ENCODE results near the gene CD83.

DNA sequence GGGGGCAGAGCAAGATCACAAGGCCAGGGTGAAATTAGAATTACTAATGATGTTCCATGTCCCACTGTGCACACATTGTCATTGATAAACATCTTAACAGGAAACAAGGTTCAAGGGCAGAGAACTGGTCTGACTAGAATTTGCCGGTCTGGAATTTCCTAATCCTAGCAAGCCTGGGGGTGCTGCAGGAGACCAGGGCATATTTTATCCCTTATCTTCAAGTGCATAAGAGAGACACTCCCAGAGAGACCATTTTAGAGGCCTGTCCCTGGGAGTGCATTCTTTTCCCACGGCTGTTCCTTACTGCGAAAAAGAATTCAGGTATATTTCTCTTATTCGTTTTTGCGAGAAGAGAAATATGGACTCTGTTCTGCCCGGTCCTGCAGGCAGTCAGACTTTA, 41.5 kb downstream of the CD83 start:
- TF ChIP-seq, protein P1, sequence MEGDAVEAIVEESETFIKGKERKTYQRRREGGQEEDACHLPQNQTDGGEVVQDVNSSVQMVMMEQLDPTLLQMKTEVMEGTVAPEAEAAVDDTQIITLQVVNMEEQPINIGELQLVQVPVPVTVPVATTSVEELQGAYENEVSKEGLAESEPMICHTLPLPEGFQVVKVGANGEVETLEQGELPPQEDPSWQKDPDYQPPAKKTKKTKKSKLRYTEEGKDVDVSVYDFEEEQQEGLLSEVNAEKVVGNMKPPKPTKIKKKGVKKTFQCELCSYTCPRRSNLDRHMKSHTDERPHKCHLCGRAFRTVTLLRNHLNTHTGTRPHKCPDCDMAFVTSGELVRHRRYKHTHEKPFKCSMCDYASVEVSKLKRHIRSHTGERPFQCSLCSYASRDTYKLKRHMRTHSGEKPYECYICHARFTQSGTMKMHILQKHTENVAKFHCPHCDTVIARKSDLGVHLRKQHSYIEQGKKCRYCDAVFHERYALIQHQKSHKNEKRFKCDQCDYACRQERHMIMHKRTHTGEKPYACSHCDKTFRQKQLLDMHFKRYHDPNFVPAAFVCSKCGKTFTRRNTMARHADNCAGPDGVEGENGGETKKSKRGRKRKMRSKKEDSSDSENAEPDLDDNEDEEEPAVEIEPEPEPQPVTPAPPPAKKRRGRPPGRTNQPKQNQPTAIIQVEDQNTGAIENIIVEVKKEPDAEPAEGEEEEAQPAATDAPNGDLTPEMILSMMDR (IDR thresholded peaks at IDR 0.05; ENCODE audit: low read length), result no peak
- no peak for TF ChIP-seq EZH2phosphoT487 (IDR thresholded peaks at IDR 0.05; ENCODE audit: low read length)
- no peak for TF ChIP-seq EZH2 (optimal IDR thresholded peaks at IDR 0.05; ENCODE audit: low read depth, low read length)

Measured in MM.1S (cell line).